Measurements from ENCODE around the gene QRFP. TPM values are rescaled to one million over a fixed set of nuclear protein-coding genes. Genes with fewer than 3 reads are reported as not detected.

Gene QRFP
- polyA plus RNA-seq, 1 donor (not counting 4 experiments of a cell fraction or from before 2014, with no cell fraction given): not detected

- H3K9ac ChIP-seq (ENCODE audit: control insufficient read depth, extremely low read depth, insufficient read depth, low read length): no peak overlapping the region
- H3K9me3 ChIP-seq (ENCODE audit: control insufficient read depth, low read depth, low read length): no peaks in the 10 kb centered on the region
- H3K4me1 ChIP-seq (ENCODE audit: control insufficient read depth, extremely low read depth, insufficient read depth, low read length): peaks cover 8% of the 10 kb centered on the region
- dilution Hi-C loops (cut with MboI; ENCODE audit: extremely low pct_ligation_motif_present, low sequenced_read_pairs): no loop called here
- FAIRE-seq: no peak
- H4K20me1 ChIP-seq (ENCODE audit: control insufficient read depth, extremely low read depth, insufficient read depth, low read length): no peaks in the 10 kb centered on the region
- H3K36me3 ChIP-seq (ENCODE audit: control insufficient read depth in 2 of 2, extremely low read depth in 1 of 2, insufficient read depth in 2 of 2, low read length in 2 of 2): no peaks in the 10 kb centered on the region
- H3K4me3 ChIP-seq (ENCODE audit: control insufficient read depth in 2 of 3, extremely low read depth in 1 of 3, insufficient read depth in 2 of 3, low read depth in 1 of 3, low read length in 3 of 3): no peak overlapping the region
- H3K27me3 ChIP-seq (ENCODE audit: control insufficient read depth, extremely low read depth, insufficient read depth, low read length): peaks cover 30% of the 10 kb centered on the region
- DNase-seq (ENCODE audit: low read depth, low spot score): no peak
- TF ChIP-seq CTCF (optimal IDR thresholded peaks at IDR 0.05 in 1 of 3, IDR thresholded peaks at IDR 0.05 in 1 of 3, conservative IDR thresholded peaks at IDR 0.05 in 1 of 3; ENCODE audit: extremely low read depth in 1 of 3, insufficient read depth in 2 of 3, low read length in 3 of 3): no peak
- no peak for TF ChIP-seq EZH2 (IDR thresholded peaks at IDR 0.05; ENCODE audit: low read length)
- H3K27ac ChIP-seq (ENCODE audit: control insufficient read depth, insufficient read depth, low read length): no peak overlapping the region
- no peak overlapping the region for H3K4me2 ChIP-seq (ENCODE audit: control insufficient read depth, extremely low read depth, insufficient read depth, low read depth, low read length)
- H3K9me1 ChIP-seq (ENCODE audit: control insufficient read depth, extremely low read depth, insufficient read depth, low read length): no peaks in the 10 kb centered on the region
- H2AFZ ChIP-seq (ENCODE audit: control insufficient read depth, low read length): no peak overlapping the region
- H3K79me2 ChIP-seq (ENCODE audit: control insufficient read depth, insufficient read depth, low read length): no peaks in the 10 kb centered on the region
Measured at GRCh38 chr9:130905902-130906734, 9.5 kb upstream of the QRFP start.

GRCh38 chr9:130905125-130905901, 8.7 kb upstream of the QRFP start:
- no peak for TF ChIP-seq EZH2 (IDR thresholded peaks at IDR 0.05; ENCODE audit: low read length)
- TF ChIP-seq CTCF (optimal IDR thresholded peaks at IDR 0.05 in 1 of 3, IDR thresholded peaks at IDR 0.05 in 1 of 3, conservative IDR thresholded peaks at IDR 0.05 in 1 of 3; ENCODE audit: extremely low read depth in 1 of 3, insufficient read depth in 2 of 3, low read length in 3 of 3): no peak
- H3K9me3 ChIP-seq (ENCODE audit: control insufficient read depth, low read depth, low read length): no peaks in the 10 kb centered on the region
- dilution Hi-C loops (cut with MboI; ENCODE audit: extremely low pct_ligation_motif_present, low sequenced_read_pairs): no loop called here
- H3K9me1 ChIP-seq (ENCODE audit: control insufficient read depth, extremely low read depth, insufficient read depth, low read length): no peaks in the 10 kb centered on the region
- peaks cover 8% of the 10 kb centered on the region for H3K4me1 ChIP-seq (ENCODE audit: control insufficient read depth, extremely low read depth, insufficient read depth, low read length)
- H3K36me3 ChIP-seq (ENCODE audit: control insufficient read depth in 2 of 2, extremely low read depth in 1 of 2, insufficient read depth in 2 of 2, low read length in 2 of 2): no peaks in the 10 kb centered on the region
- H3K27ac ChIP-seq (ENCODE audit: control insufficient read depth, insufficient read depth, low read length): no peak overlapping the region
- H3K27me3 ChIP-seq (ENCODE audit: control insufficient read depth, extremely low read depth, insufficient read depth, low read length): peaks cover 38% of the 10 kb centered on the region
- no peak for FAIRE-seq
- no peak overlapping the region for H2AFZ ChIP-seq (ENCODE audit: control insufficient read depth, low read length)
- no peaks in the 10 kb centered on the region for H4K20me1 ChIP-seq (ENCODE audit: control insufficient read depth, extremely low read depth, insufficient read depth, low read length)
- no peak overlapping the region for H3K4me3 ChIP-seq (ENCODE audit: control insufficient read depth in 2 of 3, extremely low read depth in 1 of 3, insufficient read depth in 2 of 3, low read depth in 1 of 3, low read length in 3 of 3)
- DNase-seq (ENCODE audit: low read depth, low spot score): no peak
- no peak overlapping the region for H3K9ac ChIP-seq (ENCODE audit: control insufficient read depth, extremely low read depth, insufficient read depth, low read length)
- no peaks in the 10 kb centered on the region for H3K79me2 ChIP-seq (ENCODE audit: control insufficient read depth, insufficient read depth, low read length)
- H3K4me2 ChIP-seq (ENCODE audit: control insufficient read depth, extremely low read depth, insufficient read depth, low read depth, low read length): no peak overlapping the region
